Occipital lobe (tissue), 3 donors: ENCODE measurements around the gene SLC29A2. TPM values are rescaled to one million over a fixed set of nuclear protein-coding genes. Genes with fewer than 3 reads are reported as not detected.
"Not testable (repeated sequence)": the region's sequence is repeated elsewhere in the genome, so short reads cannot be mapped to it uniquely, and the experiment has no call there.

ENCODE experiments used
- DNase-seq: peaks from one replicate; lab custom pipeline; 2025; lab: John Stamatoyannopoulos, UW
- small RNA-seq: library from RNA; depleted of rRNA; stranded (forward); fragments of <200 nt; gene quantifications from one replicate; pipeline ENCODE3, GENCODE V24; 2014
- total RNA-seq: library from RNA; depleted of rRNA; stranded (reverse); fragments of >200 nt; gene quantifications from one replicate; pipeline ENCODE4 v1.2.3, GENCODE V29; 2014

The SLC29A2 gene
- total RNA-seq, 1 donor from 2014 or later, result 1.4 TPM

- DNase-seq, result not testable (repeated sequence)
Observed at GRCh38 chr11:66320289-66320688, 51.3 kb downstream of the SLC29A2 start.

GRCh38 chr11:66318600-66318970, 53.0 kb downstream of the SLC29A2 start:
- no peak for DNase-seq

- DNase-seq, result peak; percentile 30
Observed at GRCh38 chr11:66317723-66318599, 53.6 kb downstream of the SLC29A2 start.

GRCh38 chr11:66317322-66317722, 54.2 kb downstream of the SLC29A2 start:
- no peak for DNase-seq

- no peak for DNase-seq
Observed at GRCh38 chr11:66316849-66317251, 54.7 kb downstream of the SLC29A2 start, which contains the start of gene CD248. Gene CD248 (minus strand): TSS chr11:66317044. CDS start chr11:66317027, 17 bp downstream.

GRCh38 chr11:66315921-66316811, 55.4 kb downstream of the SLC29A2 start:
- no peak for DNase-seq

DNA sequence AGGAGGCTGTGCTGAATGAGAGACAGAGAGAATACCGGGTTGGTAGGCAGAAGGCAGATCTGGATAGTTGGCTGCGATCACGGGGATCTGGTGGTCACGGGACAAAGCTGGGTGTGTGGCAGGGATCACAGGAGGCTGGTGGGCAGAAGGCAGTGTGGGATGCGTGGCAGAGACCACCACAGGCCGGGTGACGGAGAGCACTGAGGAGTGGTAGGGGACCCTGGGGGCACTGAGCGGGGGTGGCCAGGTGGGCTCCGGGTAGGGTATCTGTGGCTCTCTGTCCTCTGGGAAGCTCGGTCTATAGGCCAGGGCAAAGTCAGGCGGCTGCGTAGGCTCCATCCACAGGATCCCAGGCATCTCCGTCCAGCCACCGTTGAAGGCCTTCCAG, 56.1 kb downstream of the SLC29A2 start:
- no peak for DNase-seq

GRCh38 chr11:66314561-66315497, 56.7 kb downstream of the SLC29A2 start:
- no peak for DNase-seq

GRCh38 chr11:66314186-66314501, 57.4 kb downstream of the SLC29A2 start:
- no peak for DNase-seq

DNA sequence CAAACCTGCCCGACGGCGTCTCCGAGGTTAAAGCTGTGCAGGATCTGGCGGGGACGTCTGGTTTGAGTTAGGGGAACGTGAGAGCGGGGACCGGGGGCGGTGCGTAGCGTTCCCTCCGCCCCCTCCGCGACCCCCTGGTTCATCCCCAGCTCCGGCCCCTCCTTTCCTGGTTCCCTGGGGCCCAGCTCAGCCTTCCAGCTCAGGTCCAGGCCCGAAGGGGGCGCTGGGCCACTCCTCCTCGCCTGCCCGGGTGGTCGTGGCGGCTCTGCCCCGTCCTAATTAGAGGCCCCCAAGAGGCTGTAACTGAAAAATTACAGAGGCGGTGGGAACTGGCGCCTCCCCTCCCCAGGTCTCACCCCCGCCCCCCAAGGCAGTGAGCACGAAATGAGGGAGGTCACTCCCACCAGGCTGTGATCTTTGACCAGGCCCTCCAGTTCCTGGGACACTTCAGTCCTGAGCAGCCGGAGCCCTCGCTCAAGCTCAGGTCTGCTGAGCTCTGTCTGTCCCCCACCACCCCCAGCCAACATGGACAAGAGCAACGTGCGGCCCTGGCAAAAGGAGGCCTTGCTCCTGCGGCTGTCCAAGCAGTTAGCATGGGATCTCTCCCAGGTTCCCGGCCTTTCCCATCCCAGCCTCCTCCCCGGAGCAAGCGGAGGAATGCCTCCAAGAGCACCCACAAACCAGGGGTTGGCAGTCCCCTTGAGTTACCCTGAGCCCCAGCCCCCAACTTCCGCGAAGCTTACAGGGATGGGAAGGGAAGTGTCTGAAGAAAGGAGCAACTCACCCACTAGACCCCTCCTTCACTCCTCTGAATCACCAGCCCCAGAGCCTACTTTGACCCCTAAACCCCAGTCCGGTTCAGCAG, 58.0 kb downstream of the SLC29A2 start:
- DNase-seq, result no peak

- DNase-seq, result peak; percentile 94
Observed at GRCh38 chr11:66312549-66313320, 58.8 kb downstream of the SLC29A2 start.

Small RNAs within 50 kb of the gene (small RNA-seq; reads per million reads assigned to genes)
- gene RF00017, result not detected
- gene RNU1-84P, result 0.23 reads per million

Other genes with a start within 250 kb of the SLC29A2 start
- gene KLC2, start 114.1 kb downstream of the SLC29A2 start, total RNA-seq, result 31.5 TPM
- gene RAB1B, start 103.1 kb downstream of the SLC29A2 start, total RNA-seq, result 28.9 TPM
- gene CNIH2, start 93.6 kb downstream of the SLC29A2 start, total RNA-seq, result 33.1 TPM
- 32.4 TPM for gene YIF1A, start 82.6 kb downstream of the SLC29A2 start, total RNA-seq
- gene TMEM151A, start 79.9 kb downstream of the SLC29A2 start, total RNA-seq, result 6.4 TPM
- gene CD248, start 54.7 kb downstream of the SLC29A2 start, total RNA-seq, result 1.1 TPM
- 0.47 TPM for gene RIN1, start 35.3 kb downstream of the SLC29A2 start, total RNA-seq
- 17.6 TPM for gene BRMS1, start 26.7 kb downstream of the SLC29A2 start, total RNA-seq
- gene B4GAT1, start 24.1 kb downstream of the SLC29A2 start, total RNA-seq, result 63.2 TPM
- gene NPAS4, start 49.3 kb upstream of the SLC29A2 start, total RNA-seq, result 0.16 TPM
- 13.9 TPM for gene MRPL11, start 67.1 kb upstream of the SLC29A2 start, total RNA-seq
- gene PELI3, start 95.1 kb upstream of the SLC29A2 start, total RNA-seq, result 19.5 TPM
- gene DPP3, start 108.7 kb upstream of the SLC29A2 start, total RNA-seq, result 35.2 TPM
- 43.2 TPM for gene BBS1, start 138.9 kb upstream of the SLC29A2 start, total RNA-seq
- 5.1 TPM for gene ZDHHC24, start 174.3 kb upstream of the SLC29A2 start, total RNA-seq
- gene ACTN3, start 175.1 kb upstream of the SLC29A2 start, total RNA-seq, result not detected
- gene CTSF, start 196.8 kb upstream of the SLC29A2 start, total RNA-seq, result 39.1 TPM
- gene CCDC87, start 221.3 kb upstream of the SLC29A2 start, total RNA-seq, result 0.62 TPM
- gene CCS, start 221.4 kb upstream of the SLC29A2 start, total RNA-seq, result 22.0 TPM
- 31.8 TPM for gene RBM14, start 244.9 kb upstream of the SLC29A2 start, total RNA-seq